LoVo (cell line): ENCODE measurements around the gene MROH9.

Experiments
- DNase-seq: peaks from one replicate; pipeline ENCODE4 v3.0.0-alpha.2; 2016; ENCODE audit warnings: low spot score

The MROH9 gene

DNA sequence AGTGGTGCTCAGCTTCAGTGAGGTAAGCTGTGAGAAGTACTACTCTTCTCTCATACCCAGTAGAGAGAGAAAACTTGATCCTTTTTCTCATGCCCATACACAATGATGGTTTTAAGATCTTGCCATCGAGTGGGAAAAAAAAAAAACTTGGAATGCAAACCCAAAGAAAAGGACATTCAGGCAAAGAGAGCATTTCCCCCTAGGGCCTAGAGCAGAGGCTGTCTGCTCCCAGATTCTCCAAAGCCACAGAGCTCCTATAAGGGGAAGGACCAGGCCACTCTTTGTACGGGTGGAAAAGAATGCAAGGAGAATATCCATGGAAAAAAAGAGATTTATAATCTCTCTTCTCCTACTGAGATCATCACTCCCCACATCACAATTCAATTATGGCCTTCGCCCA lies 34.9 kb downstream of the MROH9 start:
- no peak for DNase-seq

- DNase-seq: no peak
Observed at GRCh38 chr1:170978371-170978910, 43.1 kb downstream of the MROH9 start.

DNA sequence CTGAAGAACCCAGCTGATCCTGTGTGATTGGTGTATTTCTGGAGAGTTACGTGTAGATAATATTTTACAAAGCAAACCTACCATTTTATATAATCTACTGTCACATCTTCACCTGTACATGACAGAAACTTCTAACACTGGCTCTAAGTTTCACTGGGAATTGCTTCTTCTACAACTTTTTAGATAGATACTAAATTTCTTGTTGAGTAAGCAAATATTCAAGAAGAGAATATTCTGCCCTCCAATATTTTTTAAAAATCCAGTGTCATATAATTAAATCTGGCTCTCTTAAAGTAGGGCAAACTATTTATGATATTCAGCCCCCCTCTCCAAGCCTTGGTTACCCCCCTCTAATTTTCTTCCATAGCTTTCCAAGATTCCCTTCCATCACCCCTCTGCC lies 50.1 kb downstream of the MROH9 start:
- no peak for DNase-seq

DNA sequence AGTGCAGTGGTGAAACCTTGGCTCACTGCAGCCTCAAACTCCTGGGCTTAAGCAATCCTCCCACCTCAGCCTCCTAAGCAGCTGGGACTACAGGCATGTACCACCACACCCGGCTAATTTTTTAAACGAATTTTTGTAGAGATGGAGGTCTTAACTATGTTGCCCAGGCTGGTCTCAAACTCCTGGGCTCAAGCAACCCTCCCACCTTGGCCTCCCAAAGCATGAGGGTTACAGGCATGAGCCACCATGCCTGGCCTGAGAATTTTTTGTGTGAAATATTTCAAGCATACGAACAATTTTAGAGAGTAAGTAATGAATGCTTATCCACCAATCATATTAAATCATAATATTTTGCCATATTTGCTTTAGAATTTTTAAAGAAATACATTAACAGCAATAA lies 51.6 kb downstream of the MROH9 start:
- no peak for DNase-seq

- no peak for DNase-seq
Observed at GRCh38 chr1:170987424-170987823, 52.1 kb downstream of the MROH9 start.

DNA sequence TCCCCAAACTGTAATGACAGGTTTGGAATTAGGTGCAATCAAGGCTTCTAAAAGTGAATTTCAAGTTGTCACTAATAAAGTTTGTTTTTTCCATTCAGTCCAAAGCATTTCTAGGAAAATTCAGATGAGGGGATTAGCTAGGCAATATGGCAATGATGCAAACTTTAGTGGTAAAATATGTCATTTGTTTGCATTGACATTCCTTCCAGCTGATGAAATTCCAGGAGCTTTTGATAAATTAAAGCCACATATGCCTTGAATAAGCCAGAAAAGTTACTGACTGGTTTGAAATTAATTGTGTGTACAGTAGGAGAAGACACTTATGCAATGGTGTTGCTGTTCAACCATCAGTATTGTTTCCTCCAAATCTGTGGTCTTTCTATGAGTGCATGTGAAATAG lies 57.8 kb downstream of the MROH9 start:
- no peak for DNase-seq

GRCh38 chr1:170993717-170994116 lies 58.4 kb downstream of the MROH9 start:
- no peak for DNase-seq

DNA sequence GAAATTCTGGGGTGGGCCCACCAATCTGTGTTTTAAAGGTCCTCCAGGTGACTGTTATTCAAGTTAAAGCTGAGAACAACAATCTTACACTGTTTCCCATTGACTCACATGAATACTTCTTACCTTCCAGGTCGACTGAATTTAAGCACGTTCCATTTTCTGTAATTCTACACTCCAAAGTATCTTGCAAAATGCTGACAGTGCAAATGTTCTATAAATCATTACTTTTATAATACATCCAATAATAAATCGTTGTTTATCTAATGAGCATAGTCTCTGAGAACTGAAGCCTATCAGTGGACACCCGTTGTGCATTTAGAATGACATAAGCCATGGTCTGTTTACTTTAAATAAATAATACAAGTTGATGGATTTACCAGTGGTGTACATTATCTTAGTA lies 79.5 kb downstream of the MROH9 start:
- DNase-seq: no peak

GRCh38 chr1:171017426-171017825 lies 82.1 kb downstream of the MROH9 start:
- DNase-seq: no peak

DNA sequence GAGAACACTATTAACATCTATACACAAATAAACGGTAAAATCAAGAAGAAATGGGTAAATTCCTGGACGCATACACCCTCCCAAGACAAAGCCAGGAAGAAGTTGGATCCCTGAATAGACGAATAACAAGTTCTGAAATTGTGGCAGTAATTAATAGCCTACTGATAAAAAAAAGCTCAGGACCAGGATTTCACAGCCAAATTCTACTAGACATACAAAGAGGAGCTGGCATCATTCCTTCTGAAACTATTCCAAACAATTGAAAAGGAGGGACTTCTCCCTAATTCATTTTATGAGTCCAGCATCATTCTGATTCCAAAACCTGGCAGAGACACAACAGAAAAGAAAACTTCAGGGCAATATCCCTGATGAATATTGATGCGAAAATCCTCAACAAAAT lies 84.6 kb downstream of the MROH9 start:
- no peak for DNase-seq

- DNase-seq: no peak
Observed at GRCh38 chr1:171032822-171033702, 97.7 kb downstream of the MROH9 start.

GRCh38 chr1:171037626-171038025 lies 102.3 kb downstream of the MROH9 start:
- DNase-seq: no peak

GRCh38 chr1:171038284-171038683 lies 103.0 kb downstream of the MROH9 start:
- no peak for DNase-seq

DNA sequence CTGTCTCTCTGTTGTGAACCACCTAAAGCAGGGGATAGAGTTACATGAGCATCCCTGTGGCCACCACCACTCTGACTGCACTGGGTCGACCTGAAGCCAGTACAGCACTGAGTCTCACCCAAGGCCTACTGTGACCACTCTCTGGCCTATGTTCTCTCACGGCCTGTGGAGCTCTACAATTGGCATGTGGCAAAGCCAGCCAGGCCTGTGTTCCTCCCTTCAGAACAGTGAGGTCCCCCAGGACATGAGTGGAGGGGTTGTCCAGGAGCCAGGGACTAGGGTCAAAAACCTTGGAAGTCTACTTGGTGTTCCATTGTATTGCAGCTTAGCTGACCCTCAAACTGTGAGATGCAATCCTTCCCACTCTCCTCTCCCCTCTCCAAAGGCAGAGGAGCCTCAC lies 112.7 kb downstream of the MROH9 start:
- DNase-seq: no peak

DNA sequence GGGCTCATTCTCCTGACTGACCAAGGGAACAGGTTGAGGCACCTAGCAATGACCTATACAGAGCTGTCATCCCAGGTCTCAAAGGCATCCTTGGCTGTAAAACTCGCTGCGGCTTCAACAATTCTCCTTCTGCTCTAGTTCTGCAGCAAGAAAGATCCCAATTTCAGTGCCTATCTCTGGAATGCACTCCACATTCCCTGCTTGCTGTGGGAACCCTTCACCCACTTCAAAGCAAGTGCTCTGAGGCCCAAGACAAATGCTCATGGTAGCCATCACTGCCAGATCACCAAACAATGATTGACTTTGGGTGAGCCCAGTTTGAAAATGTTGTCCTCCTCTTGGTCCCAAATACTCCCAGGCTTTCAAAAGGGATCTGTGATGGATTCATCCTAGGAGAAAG lies 117.6 kb downstream of the MROH9 start:
- no peak for DNase-seq

GRCh38 chr1:171055966-171056643 lies 120.8 kb downstream of the MROH9 start:
- DNase-seq: no peak

- DNase-seq: no peak
Observed at GRCh38 chr1:171061425-171062143, 126.2 kb downstream of the MROH9 start.

DNA sequence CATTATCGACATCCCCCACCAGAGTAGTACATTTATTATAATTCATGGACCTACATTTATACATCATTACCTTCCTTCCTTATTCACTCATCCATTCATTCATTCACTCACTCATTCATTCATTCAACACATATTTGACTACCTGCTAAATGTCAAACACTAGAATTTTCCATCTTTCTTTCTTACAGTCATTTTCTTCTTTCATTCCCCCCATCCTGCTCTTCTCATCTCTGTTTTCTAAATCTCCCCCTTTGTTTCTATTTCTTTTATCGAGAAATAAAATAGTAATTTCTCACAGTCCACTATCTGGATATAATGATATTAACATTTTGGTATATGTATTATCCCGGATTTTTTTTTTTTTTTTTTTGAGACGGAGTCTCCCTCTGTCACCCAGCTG lies 127.6 kb downstream of the MROH9 start:
- no peak for DNase-seq

DNA sequence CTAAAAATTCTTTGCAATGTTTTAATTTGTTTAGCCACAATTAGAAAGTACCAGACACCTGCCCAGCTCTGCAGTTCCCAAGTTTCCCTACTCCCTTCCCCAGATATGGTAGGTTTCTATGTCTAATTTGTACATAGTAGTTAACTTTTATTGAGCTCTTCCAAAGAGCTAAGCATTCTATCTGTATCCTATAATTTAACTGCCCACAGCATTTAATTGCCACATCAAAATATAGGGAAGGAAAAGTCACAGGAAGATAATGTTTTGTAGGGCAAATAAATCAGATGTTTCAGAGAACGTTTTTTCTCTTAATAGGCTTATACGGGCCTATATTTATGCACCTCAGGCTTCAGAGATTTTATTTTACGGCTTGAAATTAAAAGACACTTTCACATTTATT lies 139.7 kb downstream of the MROH9 start:
- no peak for DNase-seq

GRCh38 chr1:171081314-171081753 lies 146.0 kb downstream of the MROH9 start:
- DNase-seq: no peak

DNA sequence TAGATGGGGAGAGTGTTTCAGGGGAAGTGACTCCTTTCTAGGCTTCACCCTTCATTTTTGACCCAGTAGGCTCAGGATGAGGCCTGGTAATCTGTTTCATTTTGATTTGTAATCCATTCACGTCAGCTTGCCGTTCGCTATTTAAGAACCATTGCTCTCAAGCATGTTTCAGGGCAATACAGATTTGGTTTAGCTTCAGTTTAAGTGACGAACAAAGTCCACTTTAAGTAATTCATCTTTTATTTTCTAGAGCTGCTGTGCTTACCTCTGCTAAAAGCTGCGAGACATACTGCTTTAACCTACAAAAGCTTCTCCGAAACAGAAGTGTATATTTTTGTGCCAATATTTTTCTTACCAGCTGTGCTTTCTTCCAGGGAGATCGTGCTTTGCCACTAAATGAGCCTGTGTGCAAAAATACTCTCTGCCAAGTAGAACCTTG lies 146.4 kb downstream of the MROH9 start:
- DNase-seq: no peak

GRCh38 chr1:171082606-171083005 lies 147.3 kb downstream of the MROH9 start:
- no peak for DNase-seq

GRCh38 chr1:171083222-171083621 lies 147.9 kb downstream of the MROH9 start:
- no peak for DNase-seq
